Upper lobe of left lung (tissue), 6 donors: ENCODE results near the gene PTGFRN. TPM values are rescaled to one million over a fixed set of nuclear protein-coding genes. Genes with fewer than 3 reads are reported as not detected.

Experiments used
- ATAC-seq, 2 donors: fragments of 200-7000 bp; cut with Tn5 transposase; one replicate each; pipeline ENCODE4 v1.9.1; 2022; ENCODE audit warnings: mild to moderate bottlenecking in 2 of 2, moderate library complexity in 2 of 2; ENCODE audit not compliant: low FRiP score in 2 of 2
- DNase-seq, 2 donors: peaks; one replicate each; pipeline ENCODE4 v3.0.0-alpha.2; 2019 to 2020
- H3K27ac ChIP-seq, 4 donors: fragments of 200-600 bp; sonication (generic); one replicate each; pipeline ENCODE4 v1.5.1; 2016 to 2019
- H3K27me3 ChIP-seq, 4 donors: fragments of 200-600 bp; sonication (generic); one replicate each; pipeline ENCODE4 v1.5.1; 2017 to 2019
- H3K36me3 ChIP-seq, 4 donors: fragments of 200-600 bp; sonication (generic); one replicate each; pipeline ENCODE4 v1.5.1; 2016 to 2019
- H3K4me1 ChIP-seq, 4 donors: fragments of 200-600 bp; sonication (generic); one replicate each; pipeline ENCODE4 v1.5.1; 2018 to 2019
- H3K4me3 ChIP-seq, 4 donors: fragments of 200-600 bp; sonication (generic); one replicate each; pipeline ENCODE4 v1.5.1; 2017 to 2019; ENCODE audit warnings: mild to moderate bottlenecking in 2 of 4, moderate library complexity in 1 of 4
- H3K9me3 ChIP-seq, 4 donors: fragments of 200-600 bp; sonication (generic); one replicate each; pipeline ENCODE4 v1.5.1; 2018 to 2019
- CTCF ChIP-seq, 6 experiments: fragments of 450-650 bp in 4 of 6; fragments of 200-600 bp in 2 of 6; sonication (generic) in 2 of 6; IDR thresholded peaks; one replicate each; pipeline ENCODE4 v1.5.1; 2016 to 2019; ENCODE audit warnings: antibody characterized with exemption in 6 of 6
- EP300 ChIP-seq, 4 donors: sonication (generic); formaldehyde crosslinking; IDR thresholded peaks; one replicate each; pipeline ENCODE4 v1.5.1; 2017; ENCODE audit warnings: antibody characterized with exemption in 4 of 4, control low read depth in 2 of 4
- POLR2A ChIP-seq, 4 donors: fragments of 450-650 bp; IDR thresholded peaks; one replicate each; pipeline ENCODE4 v1.5.1; 2016 to 2017; ENCODE audit warnings: antibody characterized with exemption in 4 of 4, mild to moderate bottlenecking in 2 of 4
- POLR2AphosphoS5 ChIP-seq, 2 donors: sonication (generic); formaldehyde crosslinking; IDR thresholded peaks; one replicate each; pipeline ENCODE4 v1.5.1; 2017; ENCODE audit warnings: antibody characterized with exemption in 2 of 2
- WGBS, 2 donors: methylation state at CpG; one replicate each; pipeline ENCODE4 v1.1.5; 2017 to 2018; 5-methylcytosine and 5-hydroxymethylcytosine counted together
- total RNA-seq, 6 donors: library from RNA; depleted of rRNA in 4 of 6; stranded (reverse); fragments of >200 nt in 4 of 6; gene quantifications; one replicate each; pipeline versions ENCODE4 v1.1.0 to v1.2.1, GENCODE V29; 2016 to 2021
- donor health status: DM: no; HTN: no; CAD: no; lungs with moderate emphysema.
- donor health status: DM: no; HTN: yes; CAD: no; lungs with severe emphysema.

PTGFRN gene
- total RNA-seq, 6 donors from 2014 or later, result 11.7 to 33.6 (median 20.1) TPM

- DNase-seq, result no peak
Observed at GRCh38 chr1:116880917-116881316, 28.8 kb upstream of the PTGFRN start.

GRCh38 chr1:116881879-116882520 is 27.7 kb upstream of the PTGFRN start:
- Histone ChIP-seq H3K9me3 (no peaks in the 10 kb centered on the region), H3K27ac (peak overlapping the region in 2 of 4 donors; percentile 23 to 46), H3K4me1 (peaks cover 8 to 25% (median 16%) of the 10 kb centered on the region in 4 donors), H3K27me3 (no peaks in the 10 kb centered on the region), H3K4me3 (no peak overlapping the region), H3K36me3 (no peaks in the 10 kb centered on the region)
- 67 to 76% methylated on average over 9 of the region's 9 CpGs for WGBS, 2 donors
- DNase-seq, result peak in 1 of 2 donors; percentile 39
- peak; percentile 13 to 80 for ATAC-seq
- TF ChIP-seq POLR2AphosphoS5 (IDR thresholded peaks at IDR 0.05), result peak in 1 of 2 donors; percentile 55
- no peak for TF ChIP-seq POLR2A (IDR thresholded peaks at IDR 0.05)
- TF ChIP-seq EP300 (IDR thresholded peaks at IDR 0.05), result peak in 1 of 4 donors; percentile 17
- peak in 1 of 6 experiments; percentile 16 for TF ChIP-seq CTCF (IDR thresholded peaks at IDR 0.05)

More at GRCh38 chr1:116880917-116881316, 28.8 kb upstream of the PTGFRN start:
- 86 to 94% methylated on average over 5 of the region's 5 CpGs for WGBS, 2 donors
- Histone ChIP-seq H3K27me3 (no peaks in the 10 kb centered on the region), H3K27ac (no peak overlapping the region), H3K4me1 (peaks cover 8 to 25% (median 18%) of the 10 kb centered on the region in 4 donors), H3K9me3 (no peaks in the 10 kb centered on the region), H3K36me3 (no peaks in the 10 kb centered on the region), H3K4me3 (no peak overlapping the region)
- TF ChIP-seq POLR2A (IDR thresholded peaks at IDR 0.05) (no peak), POLR2AphosphoS5 (IDR thresholded peaks at IDR 0.05) (no peak), EP300 (IDR thresholded peaks at IDR 0.05) (no peak), CTCF (IDR thresholded peaks at IDR 0.05) (no peak)
- no peak for ATAC-seq

DNA sequence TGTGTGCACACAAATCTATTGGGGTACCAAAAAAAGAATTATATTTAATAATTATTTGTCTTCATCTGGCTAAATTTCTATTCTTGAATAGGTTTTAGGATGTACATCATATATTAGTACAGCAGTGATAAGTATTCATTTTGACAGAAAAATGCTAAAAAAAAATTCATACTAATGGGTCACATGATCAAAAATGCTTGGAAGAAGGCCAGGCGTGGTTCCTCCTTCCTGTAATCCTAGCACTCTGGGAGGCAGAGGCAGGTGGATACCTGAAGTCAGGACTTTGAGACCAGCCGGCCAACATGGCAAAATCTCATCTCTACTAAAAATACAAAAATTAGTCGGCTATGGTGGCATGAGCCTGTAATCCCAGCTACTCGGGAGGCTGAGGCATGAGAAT is 26.9 kb upstream of the PTGFRN start:
- Histone ChIP-seq H3K27ac (no peak overlapping the region), H3K4me1 (peaks cover 8 to 18% (median 12%) of the 10 kb centered on the region in 4 donors), H3K4me3 (no peak overlapping the region), H3K36me3 (no peaks in the 10 kb centered on the region), H3K27me3 (no peaks in the 10 kb centered on the region), H3K9me3 (no peaks in the 10 kb centered on the region)
- ATAC-seq, result no peak
- WGBS, 2 donors, result 91 to 92% methylated on average over 4 of the region's 4 CpGs
- TF ChIP-seq EP300 (IDR thresholded peaks at IDR 0.05) (no peak), POLR2A (IDR thresholded peaks at IDR 0.05) (no peak)
- no peak for DNase-seq

- H3K4me3 ChIP-seq, result no peak overlapping the region
- TF ChIP-seq POLR2AphosphoS5 (IDR thresholded peaks at IDR 0.05) (no peak), POLR2A (IDR thresholded peaks at IDR 0.05) (no peak), CTCF (IDR thresholded peaks at IDR 0.05) (no peak), EP300 (IDR thresholded peaks at IDR 0.05) (no peak)
- H3K27ac ChIP-seq, result no peak overlapping the region
- ATAC-seq, result peak in 1 of 2 donors; percentile 15
- no peaks in the 10 kb centered on the region for H3K27me3 ChIP-seq
- DNase-seq, result no peak
- 100% methylated on average over 1 of the region's 1 CpG for WGBS, 2 donors
- H3K9me3 ChIP-seq, result no peaks in the 10 kb centered on the region
- no peaks in the 10 kb centered on the region for H3K4me1 ChIP-seq
- no peaks in the 10 kb centered on the region for H3K36me3 ChIP-seq
Observed at GRCh38 chr1:116886291-116886878, 23.3 kb upstream of the PTGFRN start.

GRCh38 chr1:116887212-116887611 is 22.5 kb upstream of the PTGFRN start:
- no peak for DNase-seq
- 87% methylated on average over 3 of the region's 3 CpGs for WGBS, 2 donors
- no peak overlapping the region for H3K4me3 ChIP-seq
- no peaks in the 10 kb centered on the region for H3K36me3 ChIP-seq
- no peak for ATAC-seq
- no peaks in the 10 kb centered on the region for H3K9me3 ChIP-seq
- no peaks in the 10 kb centered on the region for H3K4me1 ChIP-seq
- H3K27me3 ChIP-seq, result no peaks in the 10 kb centered on the region
- no peak for TF ChIP-seq EP300 (IDR thresholded peaks at IDR 0.05)
- TF ChIP-seq POLR2A (IDR thresholded peaks at IDR 0.05), result no peak
- no peak for TF ChIP-seq CTCF (IDR thresholded peaks at IDR 0.05)
- TF ChIP-seq POLR2AphosphoS5 (IDR thresholded peaks at IDR 0.05), result no peak
- H3K27ac ChIP-seq, result no peak overlapping the region
